ENCODE data around the gene DOK7.

GRCh38 chr4:3520796-3521600 lies 57.9 kb downstream of the DOK7 start:
- TF ChIP-seq CTCF (conservative IDR thresholded peaks at IDR 0.05) (no peak), ZFX (IDR thresholded peaks at IDR 0.05) (no peak)

Measured in C4-2B (cell line).